ENCODE data around the gene CD1C.
"Not testable (repeated sequence)": the region's sequence is repeated elsewhere in the genome, so short reads cannot be mapped to it uniquely, and the experiment has no call there.

The CD1C gene

DNA sequence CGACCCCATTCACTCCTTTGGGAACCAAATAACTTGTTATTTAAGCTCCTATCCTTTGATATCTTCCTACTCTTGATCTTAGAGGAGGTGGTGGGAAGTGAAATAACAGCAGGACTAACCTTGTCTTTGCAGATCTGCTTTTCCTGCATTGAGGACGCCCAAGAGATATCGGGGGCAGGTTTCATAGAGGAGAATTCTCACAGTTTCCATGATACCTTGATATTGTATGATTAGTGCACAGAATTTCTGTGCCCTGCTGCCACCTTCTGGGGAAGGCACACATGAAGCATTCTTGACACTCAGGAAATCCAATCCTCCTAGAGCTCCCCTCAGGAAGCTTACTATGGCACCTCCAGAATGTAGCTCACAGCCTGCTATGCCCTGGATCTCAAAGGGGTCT, 40.0 kb downstream of the CD1C start:
- no peak for DNase-seq

DNA sequence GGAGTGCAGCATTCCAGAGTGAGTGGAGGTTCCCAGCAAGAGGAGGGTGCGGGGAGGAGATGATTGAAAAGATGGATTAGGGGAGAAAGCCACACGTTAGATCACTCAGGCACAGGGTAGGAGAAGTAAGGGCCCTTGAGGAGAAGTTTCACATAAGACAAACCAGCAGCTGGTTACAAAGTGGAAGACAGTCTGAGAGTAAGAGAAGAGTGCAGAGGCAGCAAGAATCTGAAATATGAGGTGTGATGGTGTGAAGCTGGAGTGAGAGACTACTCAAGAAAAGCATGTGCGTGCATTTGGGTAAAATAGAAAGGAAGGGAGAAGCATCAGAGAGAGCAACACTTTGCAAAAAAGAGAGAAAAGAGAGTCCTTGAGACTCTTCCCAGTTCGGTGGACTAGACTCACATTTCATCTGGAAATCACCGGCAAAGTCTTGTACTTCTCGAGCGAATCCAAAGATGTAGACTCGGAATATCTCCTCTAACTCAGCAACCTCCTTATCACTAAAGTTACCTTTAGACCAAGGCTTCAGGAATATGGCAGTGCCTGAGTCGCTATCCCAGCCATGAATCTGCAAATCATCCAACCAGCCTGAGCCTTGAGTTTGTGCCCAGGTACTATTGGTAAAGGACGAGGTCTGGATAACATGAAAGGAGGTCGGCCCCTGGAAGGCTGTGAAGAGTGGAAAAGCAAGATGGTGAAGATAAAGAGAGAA, 40.8 kb downstream of the CD1C start:
- DNase-seq: no peak

DNA sequence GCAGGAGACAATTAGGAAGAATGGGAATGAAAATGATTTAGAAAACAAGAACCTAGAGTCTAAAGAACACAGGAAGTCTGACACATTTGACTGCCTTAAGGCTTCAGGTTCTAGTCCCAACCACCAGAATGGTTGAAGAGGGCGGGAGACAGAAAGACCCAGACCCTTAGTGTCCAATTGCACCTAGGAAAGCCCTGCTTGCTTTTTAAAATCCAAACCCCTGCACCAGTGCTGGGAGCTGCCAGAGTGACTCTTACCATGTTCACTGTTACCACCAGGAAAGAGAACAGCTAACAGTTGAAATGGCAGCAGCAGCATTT, 41.3 kb downstream of the CD1C start:
- no peak for DNase-seq

DNA sequence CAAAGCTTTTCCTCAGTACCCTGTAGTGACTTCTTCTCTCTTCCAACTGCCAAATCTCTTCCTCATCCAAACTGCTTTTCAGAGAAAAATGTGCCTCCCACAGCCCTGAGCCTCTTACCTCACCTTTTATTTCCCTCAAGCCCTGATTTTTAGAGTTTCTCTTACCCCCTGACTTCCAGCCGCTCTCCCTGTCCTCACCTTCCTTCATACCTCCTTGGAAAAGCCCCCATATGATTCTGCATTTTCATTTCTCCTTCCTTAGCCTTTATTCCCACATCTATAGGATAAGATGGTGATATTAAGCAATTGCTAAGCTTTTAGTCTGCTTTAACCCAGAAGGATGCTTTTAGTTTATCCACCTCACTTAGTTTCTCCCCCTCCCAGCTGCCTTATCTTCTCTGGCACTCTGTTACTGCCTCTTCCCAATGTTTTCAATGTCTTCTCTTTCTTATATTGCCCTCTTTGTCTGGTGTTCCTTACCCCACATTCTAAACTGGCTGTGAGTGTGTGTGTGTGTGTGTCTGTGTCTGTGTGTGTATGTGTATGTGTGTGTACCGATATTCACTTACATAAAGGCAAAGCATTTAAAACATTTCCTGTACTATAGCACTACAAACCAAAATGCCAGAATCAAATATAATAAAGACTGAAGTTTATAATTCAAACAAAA, 41.9 kb downstream of the CD1C start, which contains the start of gene CD1B:
CD1B (minus strand) TSS at position 51 of the 670 bp plus-strand sequence. CDS start 108 bp downstream, outside the sequence.
- DNase-seq: no peak

DNA sequence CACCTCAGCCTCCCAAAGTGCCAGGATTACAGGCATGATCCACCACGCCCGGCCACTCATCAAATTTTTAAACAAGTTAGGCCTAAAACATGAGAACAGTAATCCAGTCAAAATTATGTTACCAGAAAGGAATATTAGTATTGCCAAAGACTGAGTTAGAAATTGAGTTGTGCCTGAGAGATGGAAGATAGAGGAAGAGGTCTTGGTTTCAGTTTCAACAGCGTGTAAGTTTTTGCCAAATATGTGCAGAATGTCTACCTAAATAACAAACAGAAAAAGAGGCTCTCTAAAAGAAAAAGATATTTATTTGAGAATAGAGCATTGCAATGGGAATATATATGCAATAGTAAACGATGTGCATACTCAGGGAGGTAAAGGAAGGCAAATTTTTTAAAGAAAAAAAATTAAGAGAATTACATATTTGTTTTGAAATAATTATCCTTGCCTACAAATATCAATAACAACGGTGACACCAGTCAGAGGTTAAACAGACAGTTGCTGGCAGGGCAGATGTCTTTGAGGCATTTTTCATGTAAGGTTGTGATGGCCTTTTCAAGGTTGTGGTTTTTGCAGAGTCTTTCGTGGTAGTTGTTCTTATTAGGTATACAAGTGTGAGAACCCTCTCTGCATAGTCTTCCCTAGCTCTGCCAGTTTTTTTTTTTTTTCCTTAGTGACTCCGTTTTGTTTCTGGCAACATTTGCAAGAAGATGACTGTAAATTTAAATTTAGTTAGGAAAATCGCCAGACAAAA, 43.9 kb downstream of the CD1C start:
- no peak for DNase-seq

DNA sequence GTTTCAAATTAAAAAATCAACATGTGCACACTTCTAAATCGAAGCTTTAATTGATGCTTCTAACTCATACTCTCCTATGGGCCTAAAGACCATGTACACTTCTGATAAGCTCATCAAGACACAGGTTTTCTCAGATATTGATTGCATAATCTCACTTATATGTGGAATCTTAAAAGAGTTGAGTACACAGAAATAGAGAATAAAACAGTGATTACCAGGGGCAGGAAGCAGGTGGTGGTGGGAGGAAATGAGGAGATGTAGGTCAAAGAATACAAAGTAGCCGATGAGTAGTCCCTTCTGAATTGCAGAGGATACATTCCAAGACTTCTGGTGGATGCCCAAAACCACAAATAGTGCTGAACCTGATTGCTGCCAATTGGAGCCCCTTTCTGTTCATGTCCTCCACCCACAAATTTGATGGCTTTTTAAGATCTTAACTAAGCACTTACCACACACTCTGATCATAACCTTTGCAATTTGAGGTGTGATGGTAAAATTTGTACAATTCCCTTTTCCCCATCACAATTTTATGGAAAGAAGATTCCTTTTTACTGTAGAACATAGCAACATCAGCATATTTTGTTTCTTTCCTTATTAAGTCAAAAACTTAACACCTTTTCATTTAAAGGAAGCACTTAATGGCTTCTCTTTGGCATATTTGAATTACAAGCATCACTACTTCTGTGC, 44.9 kb downstream of the CD1C start:
- DNase-seq: no peak

DNA sequence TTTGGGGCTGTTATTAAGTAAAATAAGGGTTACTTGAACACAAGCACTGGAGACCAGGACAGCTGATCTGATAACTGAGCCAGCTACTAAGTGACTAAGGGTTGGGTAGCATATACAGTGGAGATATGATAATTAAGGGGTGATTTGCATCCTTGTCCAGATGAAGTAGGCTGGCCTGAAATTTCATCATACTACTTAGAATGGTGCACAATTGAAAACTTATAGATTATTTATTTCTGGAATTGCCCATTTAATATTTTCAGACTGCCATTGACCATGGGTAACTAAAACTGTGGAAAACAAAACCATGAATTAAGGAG, 45.5 kb downstream of the CD1C start:
- no peak for DNase-seq

DNA sequence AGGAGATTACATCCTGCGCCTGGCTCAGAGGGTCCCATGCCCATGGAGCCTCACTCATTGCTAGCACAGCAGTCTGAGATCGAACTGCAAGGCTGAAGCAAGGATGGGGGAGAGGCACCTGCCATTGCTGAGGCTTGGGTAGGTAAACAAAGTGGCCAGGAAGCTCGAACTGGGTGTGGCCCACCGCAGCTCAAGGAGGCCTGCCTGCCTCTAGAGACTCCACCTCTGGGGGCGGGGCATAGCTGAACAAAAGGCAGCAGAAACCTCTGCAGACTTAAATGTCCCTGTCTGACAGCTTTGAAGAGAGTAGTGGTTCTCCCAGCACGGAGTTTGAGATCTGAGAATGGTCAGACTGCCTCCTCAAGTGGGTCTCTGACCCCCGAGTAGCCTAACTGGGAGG, 46.7 kb downstream of the CD1C start:
- not testable (repeated sequence) for DNase-seq
